AML-193 (cell line): Measurements from ENCODE around the gene FCER2.
"Not testable (repeated sequence)": the region's sequence is repeated elsewhere in the genome, so short reads cannot be mapped to it uniquely, and the experiment has no call there.

Experiments
- DNase-seq, 2 experiments: peaks; one replicate each; lab custom pipeline; 2025; lab: John Stamatoyannopoulos, UW

The FCER2 gene, protein sequence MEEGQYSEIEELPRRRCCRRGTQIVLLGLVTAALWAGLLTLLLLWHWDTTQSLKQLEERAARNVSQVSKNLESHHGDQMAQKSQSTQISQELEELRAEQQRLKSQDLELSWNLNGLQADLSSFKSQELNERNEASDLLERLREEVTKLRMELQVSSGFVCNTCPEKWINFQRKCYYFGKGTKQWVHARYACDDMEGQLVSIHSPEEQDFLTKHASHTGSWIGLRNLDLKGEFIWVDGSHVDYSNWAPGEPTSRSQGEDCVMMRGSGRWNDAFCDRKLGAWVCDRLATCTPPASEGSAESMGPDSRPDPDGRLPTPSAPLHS

DNA sequence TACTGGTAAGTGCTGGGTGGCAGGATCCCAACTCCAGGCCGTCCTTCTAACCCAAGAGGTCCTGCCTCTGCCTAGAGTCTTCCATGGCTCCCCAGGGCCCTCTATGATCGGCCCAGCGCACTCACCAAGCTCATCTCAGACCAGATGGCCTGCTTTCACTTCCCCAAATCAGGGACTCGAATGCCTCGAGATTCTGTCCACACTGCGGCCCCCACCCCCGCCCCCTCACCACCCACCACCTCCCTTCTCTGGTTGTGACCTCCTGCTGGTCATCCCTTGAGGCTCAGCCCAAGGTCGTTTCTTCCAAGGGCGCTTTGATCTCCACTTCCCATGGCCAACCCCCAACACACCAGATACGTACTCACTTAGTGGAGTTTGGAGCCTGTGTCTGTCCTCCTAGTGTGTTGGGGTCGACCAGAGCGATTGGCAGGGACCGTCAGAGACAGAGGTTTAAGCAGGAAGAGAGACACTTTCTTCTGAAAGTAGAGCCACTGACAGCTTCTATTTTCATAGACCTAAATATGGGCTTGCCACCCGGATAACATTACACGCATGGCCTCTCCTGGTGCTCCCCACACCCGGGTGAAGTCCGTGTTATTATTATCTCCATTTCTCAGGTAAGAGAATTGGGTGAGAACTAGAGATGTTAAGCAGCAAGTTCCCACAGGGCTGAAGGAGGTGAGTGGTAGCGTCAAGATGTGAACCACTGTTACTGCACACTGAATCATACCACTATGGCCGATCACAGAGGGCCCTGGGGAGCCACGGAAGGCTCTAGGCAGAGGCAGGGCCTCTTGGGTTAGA is at the start of gene FCER2:
FCER2 (minus strand) TSS at position 478 of the 804 bp plus-strand sequence. CDS start 2,371 bp downstream, outside the sequence.
- DNase-seq, result no peak

DNA sequence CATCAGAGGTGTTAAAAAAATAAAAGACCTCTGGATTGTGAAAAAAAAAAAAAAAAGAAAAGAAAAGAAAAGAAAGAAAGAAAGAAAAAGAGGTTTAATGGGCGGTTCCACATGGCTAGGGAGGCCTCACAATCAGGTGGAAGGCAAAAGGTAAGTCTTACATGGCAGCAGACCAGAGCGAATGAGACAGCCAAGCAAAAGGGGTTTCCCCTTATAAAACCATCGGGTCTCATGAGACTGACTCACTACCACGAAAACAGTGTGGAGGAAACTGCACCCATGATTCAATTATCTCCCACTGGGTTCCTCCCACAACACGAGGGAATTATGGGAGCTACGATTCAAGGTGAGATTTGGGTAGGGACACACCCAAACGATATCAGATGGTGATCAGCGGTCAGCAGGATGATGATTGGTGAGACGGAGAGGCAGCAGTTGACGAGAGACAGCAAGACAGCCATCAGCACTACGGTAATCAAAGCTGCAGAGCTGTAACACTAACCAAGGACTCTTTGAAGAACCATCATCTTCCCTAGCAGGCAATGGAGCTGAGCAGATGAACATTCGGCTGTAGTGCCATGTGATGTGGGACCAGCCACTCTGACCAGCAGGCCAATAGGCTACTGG is 49.3 kb upstream of the FCER2 start:
- DNase-seq, result no peak

DNA sequence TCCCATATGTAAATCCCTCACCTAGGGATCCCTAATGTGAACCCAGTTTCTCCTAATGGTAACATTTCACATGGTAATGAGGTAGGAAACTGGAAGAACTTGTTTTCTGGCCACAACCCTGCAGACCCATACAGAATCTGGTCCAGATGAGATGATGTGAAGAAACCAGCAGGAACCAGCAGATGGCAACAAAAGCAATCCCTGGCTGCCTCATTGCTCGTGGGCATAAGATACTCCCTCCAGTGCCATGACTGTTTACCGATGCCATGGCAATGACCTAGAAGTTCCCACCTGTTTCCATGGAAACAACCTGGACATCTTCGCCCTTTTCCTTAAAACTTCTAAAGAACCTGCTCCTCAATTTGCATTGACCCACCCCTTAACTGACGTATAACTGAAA is 46.8 kb upstream of the FCER2 start:
- DNase-seq, result peak in 1 of 2 experiments; percentile 21

DNA sequence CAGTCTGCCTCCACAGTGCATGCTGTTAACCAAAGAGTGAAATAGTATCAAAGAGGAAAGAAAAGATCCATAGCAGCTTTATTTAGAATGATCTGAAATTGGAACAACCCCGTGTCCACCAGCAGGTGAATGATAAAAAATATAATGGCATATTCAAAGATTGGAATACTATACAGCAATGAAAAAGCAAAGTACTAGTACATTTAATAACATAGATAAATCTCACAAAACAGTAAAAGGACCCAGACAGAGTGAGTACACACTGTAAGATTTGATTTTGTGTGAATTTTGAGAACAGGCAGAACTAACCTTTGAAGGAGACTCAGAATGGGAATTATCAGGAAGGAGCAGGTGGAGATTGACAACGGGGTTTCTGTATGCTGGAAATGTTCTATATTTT is 46.2 kb upstream of the FCER2 start:
- no peak for DNase-seq

DNA sequence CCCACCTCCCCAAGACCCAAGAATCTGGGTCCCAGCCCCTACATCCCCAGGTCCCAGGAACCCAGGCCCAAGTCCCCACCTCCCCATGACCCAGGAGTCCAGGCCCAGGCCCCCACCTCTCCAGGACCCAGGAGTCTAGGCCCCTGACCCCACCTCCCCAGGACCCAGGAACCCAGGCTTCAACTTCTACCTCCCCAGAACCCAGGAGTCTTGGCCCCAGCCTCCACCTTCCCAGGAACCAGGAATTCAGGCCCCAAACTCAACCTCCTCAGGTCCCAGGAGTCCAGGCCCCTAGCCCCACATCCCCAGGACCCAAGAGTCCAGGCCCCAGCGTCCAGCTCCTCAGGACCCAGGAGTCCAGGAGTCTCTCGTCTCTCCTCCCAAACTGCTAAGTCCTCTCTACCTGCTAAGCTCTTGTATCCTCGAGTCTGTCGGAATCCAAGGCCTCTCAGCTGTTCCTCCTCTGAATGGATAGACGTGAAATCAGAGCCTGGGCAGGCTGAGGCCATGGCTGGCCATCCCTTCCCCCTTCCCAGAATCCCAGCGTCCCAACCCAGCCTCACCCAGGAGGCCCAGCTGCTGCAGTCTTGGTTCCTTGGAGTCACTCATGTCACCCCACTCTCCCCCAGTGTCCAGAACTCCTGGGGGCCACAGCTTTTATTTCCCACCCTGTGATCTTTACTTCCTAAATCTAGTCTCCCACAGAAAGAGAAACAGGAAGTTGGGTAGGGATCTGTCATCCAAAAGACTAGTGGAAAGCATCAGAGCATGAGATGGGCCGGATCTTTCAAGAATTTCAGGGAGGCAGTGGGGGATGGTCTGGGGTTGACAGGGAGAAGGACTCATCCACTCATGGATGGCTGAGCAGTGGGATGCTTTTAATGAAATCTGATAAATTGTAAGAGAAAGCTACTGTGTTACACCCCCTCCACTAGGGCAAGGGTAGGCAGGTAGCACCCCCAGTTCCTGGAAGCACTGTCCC is 45.3 kb upstream of the FCER2 start, which contains the start of gene CD209:
CD209 (minus strand) TSS at position 632 of the 982 bp plus-strand sequence; CDS start at position 609, 23 bp downstream.
- peak; percentile 2 to 15 for DNase-seq

DNA sequence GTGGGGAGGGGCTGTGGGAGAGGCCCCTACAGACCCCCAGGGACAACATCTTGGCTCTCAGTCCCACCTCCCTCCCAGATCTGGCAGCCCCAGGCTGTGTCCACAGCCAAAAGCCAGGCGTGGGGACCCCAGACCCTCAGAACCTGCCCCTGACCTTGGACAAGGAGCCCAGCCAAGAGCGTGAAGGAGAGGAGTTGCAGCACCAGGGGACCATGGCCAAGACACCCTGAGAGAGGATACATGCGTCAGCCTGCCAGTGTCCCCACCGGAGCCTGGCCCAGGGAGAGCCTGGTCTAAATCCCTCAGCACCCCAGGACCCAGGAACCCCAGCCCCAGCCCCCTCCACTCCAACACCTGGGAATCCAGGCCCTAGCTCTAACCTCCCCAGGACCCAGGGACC is 44.4 kb upstream of the FCER2 start:
- not testable (repeated sequence) for DNase-seq

DNA sequence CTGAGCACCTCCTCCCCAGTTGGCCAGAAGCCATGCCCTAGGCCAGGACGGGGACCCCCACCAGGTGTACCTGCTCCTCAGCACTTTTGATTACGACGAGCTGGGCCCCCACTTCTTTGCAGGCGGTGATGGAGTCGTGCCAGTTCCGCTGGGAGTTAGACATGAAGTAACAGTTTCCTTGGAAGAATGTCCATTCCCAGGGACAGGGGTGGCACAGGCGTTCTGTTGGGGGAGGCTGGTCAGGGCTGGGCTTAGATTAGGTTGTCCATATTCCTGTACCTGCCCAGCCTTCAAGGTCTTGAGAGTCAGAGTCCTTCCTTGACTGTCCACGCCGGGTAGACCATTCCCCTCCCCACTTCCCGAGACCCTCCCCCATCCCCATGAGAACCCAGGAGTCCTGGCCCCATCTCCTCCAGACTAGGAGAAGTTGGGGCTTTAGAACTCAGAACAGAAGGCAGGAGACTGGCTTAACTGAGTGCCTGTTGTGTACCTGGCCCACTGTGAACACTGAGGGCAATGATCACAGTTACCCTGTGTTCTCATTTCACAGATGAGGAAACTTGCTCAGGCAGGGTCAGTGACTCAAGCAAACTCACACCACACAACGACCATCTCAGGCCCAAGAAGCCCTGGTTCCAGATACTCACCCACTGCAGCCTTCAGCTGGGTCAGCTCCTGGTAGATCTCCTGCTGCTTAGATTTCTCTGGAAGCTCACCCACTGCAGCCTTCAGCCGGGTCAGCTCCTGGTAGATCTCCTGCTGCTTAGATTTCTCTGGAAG is 43.1 kb upstream of the FCER2 start:
- DNase-seq, result no peak

DNA sequence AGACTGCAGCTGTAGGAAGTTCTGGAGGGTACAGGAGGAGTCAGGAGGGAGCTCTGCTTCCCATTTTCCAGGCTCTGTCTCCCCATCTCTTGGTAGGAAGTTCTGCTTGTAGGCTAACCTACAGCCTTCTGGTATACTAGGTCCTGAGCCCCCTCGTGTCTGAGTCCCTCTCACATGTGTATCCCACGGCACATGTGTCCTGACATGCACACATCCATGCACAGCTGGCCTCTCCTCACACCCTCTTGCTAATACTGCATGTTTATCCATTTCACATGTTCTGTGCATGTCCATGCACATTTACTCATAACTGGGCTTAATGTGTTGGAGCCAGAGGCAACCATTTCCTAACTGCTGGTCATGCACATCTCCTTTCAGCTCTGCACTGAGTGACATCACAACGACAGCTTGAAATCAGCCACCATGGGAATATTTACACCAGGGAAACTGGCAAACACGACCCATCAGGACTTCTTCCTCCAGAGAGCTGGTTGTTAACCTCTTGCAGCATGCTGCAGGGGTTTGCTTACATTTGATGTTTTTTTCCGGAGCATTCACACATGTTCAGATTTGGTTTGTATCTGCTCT is 42.4 kb upstream of the FCER2 start:
- DNase-seq, result no peak

DNA sequence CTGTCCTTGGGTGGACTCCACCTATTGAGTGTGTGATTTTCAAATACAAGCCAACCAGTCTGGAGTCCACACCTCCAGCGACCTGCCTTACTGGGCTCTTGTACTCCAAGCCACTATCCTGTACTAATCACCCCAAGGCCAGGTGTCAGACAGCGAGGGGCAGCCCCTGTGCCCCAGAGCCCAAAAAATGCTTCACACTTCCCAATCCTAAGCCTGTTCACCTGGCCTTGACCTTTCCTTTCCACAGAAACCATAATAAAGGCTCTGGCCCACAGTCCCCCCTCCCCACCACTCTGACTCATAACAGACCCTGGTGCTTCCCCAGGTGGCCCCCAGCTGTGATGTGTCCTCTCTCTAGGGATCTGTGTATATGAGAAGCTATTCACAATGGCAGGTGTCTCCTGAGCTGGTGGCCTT is 41.5 kb upstream of the FCER2 start:
- no peak for DNase-seq

DNA sequence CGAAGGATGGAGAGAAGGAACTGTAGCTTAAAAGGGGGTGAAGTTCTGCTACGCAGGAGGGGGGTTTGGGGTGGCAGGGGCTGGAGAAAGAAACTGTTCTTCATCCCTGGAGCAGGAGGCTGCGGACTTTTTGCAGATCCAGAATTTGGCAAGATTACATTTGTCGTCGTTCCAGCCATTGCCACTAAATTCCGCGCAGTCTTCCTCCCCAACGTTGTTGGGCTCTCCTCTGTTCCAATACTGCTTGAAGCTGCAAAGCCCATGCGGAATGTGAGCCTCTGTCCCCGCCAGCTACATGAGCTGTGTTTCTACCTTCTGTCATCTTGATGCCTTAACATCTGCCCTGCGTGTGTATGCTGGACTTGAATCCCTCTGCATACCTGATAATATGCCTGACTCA is 41.1 kb upstream of the FCER2 start:
- no peak for DNase-seq

DNA sequence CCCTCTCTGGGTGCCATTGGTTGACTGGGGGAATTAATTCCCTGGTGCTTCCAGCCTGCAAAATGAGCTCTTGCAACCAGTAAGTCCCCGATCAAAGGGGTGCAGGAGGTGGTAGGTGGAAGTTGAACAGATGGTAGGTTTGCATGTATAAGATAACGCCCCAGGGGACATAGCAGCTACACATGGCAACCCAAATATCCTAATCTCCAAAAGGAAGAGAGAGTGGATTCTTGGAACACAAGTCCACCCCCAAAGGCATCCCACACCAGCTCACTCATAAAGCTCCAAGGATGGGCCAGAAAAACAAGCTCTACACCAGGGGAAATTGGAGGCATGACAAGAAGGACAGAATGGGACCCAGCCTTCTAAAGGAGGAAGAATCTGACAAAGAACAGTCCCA is 40.6 kb upstream of the FCER2 start:
- DNase-seq, result no peak

DNA sequence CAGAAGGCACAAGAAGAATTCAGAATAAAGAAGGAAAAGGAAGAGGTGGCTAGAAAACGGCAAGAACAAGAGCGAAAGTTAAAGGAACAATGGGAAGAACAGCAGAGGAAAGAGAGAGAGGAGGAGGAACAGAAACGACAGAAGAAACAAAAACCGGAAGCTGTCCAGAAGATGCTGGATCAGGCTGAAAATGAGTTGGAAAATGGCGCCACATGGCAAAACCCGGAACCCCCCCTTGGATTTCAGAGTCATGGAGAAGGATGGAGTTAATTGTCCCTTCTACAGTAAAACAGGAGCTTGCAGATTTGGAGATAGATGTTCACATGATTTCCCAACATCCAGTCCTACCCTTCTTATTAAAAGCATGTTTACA is 38.7 kb upstream of the FCER2 start:
- DNase-seq, result no peak

DNA sequence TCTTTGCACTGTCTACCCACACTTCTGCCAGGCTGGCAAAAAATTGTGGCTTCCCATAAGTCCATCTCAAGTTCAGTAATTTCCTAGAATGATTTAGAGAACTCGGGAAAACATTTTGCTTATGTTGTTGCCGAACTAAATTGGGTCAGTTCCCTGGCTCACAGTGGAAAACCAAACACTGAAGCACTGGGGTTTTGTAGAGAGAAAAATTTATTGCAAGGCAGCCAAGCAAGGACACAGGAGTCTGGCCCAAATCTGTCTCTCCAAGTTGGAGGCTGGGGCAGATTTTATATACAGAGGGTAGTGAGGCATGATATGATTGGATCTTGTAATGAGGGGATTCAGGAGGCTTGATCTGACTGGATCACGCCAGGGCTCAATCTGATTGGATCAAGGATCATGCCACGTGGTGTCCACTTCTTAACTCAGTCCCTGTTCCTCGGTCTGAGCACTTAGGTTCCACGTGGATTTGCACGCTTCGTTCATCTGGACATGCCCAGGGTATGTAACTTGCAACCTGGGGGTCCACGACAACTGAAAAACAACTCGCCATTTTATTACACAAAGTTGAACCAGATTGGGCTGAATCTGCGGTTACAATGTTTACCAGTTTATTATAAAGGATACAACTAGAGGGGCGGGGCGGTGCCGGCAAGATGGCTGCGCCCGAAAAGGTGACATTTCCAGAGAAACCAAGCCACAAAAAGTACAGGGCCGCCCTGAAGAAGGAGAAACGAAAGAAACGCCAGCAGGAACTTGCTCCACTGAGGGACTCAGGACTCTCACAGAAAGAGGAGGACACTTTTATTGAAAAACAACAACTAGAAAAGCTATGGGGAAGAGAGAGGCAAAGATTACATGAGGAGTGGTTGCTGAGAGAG is 38.1 kb upstream of the FCER2 start:
- no peak for DNase-seq

DNA sequence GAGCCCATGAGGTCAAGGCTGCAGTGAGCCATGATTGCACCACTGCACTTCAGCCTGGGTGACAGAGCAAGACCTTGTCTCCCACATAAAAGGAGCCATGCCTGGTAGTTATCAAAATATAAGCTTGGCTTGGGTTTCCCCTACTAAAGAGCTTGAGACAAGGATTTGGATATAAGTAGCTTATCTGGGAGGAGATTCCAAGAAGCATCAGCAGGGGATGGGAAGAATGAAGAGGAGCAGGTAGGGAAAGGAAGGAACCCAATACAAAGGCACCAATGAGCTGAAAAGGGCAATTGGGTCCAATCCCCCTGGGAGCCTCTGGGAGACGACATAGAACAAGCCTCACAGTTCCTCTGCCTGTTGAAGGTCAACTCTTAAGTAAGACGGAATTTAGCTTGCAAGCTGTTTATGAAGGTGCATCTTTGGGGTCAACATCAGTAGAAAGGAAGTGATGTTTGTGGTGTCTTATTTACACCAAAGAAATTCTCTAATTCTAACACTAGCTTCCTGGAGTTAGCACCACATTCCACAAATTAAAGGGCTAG is 37.4 kb upstream of the FCER2 start:
- no peak for DNase-seq

DNA sequence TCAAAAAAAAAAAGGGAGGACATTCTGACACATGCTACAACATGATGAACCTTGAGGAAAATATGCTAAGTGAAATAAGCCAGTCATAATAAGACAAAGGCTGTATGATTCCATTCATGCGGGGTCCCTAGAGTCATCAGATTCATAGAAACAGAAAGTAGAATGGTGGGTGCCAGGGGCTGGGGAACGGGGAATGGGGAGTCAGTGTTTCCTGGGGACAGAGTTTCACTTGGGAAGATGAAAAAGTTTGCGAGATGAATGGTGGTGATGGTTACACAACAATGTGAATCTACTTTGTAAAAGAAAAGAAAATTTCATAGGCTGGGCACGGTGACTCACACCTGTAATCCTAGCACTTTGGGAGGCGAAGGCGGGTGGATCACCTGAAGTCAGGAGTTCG is 36.1 kb upstream of the FCER2 start:
- DNase-seq, result no peak

DNA sequence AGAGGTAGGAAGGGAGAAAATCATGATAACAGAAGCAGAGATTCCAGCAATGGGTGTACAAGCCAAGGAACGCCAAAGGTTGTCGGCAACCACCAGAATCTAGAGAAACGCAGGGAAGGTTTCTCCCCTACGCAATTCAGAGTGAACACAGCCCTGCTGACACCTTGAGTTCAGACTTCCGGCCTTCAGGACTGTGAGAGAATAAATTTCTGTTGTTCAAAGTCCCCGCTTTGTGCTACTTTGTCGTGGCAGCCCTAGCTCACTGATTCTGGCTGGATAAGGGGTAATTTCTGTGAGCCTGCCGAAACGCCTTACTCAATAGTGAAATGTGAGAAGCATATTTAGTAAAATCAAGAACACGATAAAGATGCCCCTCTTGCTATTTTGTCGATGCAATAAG is 35.3 kb upstream of the FCER2 start:
- DNase-seq, result no peak

DNA sequence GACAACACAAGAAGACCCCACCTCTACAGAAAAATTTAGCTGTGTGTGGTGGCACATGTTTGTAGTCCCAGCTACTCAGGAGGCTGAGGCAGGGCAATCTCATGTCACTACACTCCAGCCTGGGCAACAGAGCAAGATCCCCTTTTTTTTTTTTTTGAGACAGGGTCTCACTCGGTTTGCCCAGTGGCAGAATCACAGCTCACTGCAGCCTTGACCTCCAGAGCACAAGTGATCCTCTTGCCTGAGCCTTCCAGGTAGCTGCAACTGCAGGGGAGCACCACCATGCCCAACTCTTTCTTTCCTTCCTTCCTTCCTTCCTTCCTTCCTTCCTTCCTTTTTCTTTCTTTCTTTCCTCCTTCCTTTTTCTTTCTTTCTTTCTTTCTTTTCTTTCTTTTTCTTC is 34.2 kb upstream of the FCER2 start:
- DNase-seq, result no peak

DNA sequence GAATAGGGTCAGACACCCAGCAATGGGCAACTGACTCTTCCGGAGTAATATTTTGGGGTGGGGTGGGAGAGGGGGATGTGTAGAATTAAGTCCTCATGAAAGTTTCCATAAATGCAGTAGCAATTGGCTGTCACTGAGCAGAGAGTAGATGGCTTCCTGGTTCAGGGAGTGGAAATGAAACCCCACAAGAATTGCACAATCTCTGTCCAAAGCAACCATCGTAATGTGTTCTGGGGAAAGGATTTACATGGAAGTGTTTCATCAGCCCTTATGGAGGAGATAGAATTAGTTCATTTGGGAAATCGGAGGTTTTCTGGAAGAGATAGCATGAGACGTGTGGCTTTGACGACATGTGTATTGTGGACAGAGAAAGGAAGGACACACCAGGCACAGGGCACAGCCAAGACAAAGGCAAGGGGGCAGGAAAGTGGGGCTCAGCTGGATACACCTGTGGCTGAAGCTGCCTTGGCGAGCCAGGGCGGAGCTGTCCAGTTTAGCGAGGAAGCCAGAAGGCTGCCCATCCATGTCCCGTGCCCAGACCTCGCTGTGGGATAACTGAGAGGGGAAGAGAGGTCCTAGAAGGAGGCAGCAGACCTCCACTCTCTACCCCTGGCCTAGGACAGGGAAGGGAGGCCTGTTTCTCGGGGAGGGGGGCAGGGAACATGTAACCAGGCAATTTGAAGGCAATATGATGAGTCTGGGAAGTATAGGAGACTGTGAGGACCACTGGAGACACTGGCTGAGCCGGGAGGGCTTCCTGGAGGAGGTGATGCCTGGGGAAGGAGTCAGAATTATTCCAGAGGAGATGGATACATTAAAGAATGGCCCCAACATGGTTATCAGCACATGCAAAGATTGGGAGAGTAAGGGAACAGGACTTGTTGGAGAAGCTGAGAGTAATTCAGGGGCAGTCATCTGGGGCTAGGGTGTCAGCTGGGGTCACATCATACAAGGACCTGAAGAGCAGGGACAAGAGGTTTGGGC is 32.6 kb upstream of the FCER2 start:
- DNase-seq, result peak; percentile 69 to 81
